Neuronal stem cell (in vitro differentiated cells): ENCODE measurements around the gene METTL9.
"Not testable (repeated sequence)": the region's sequence is repeated elsewhere in the genome, so short reads cannot be mapped to it uniquely, and the experiment has no call there.

Experiments
- DNase-seq: peaks from one replicate; pipeline ENCODE4 v3.0.0-alpha.2; 2013; ENCODE audit warnings: low spot score
- H2AFZ ChIP-seq: one replicate; pipeline ENCODE4 v1.6.1; 2013; ENCODE audit warnings: mild to moderate bottlenecking, low read length, inconsistent platforms
- H2AK5ac ChIP-seq: 2 replicates; pipeline ENCODE4 v1.6.1; 2013; ENCODE audit warnings: low read depth, mild to moderate bottlenecking, inconsistent platforms, low read length, moderate library complexity, mixed read lengths
- H2BK120ac ChIP-seq: 2 replicates; pipeline ENCODE4 v1.6.1; 2013; ENCODE audit warnings: low read depth, mild to moderate bottlenecking, inconsistent platforms, low read length, moderate library complexity, mixed read lengths
- H2BK12ac ChIP-seq: one replicate; pipeline ENCODE4 v1.6.1; 2013; ENCODE audit warnings: low read length, inconsistent platforms
- H2BK15ac ChIP-seq: 2 replicates; pipeline ENCODE4 v1.6.1; 2013; ENCODE audit warnings: mild to moderate bottlenecking, low read length, inconsistent platforms, mixed read lengths
- H2BK5ac ChIP-seq: one replicate; pipeline ENCODE4 v1.6.1; 2013; ENCODE audit warnings: inconsistent platforms, mild to moderate bottlenecking, low read length, moderate library complexity
- H3K14ac ChIP-seq: one replicate; pipeline ENCODE4 v1.6.1; 2013; ENCODE audit warnings: low read length, inconsistent platforms
- H3K18ac ChIP-seq: 2 replicates; pipeline ENCODE4 v1.6.1; 2013; ENCODE audit warnings: low read length, inconsistent platforms
- H3K23ac ChIP-seq: 2 replicates; pipeline ENCODE4 v1.6.1; 2013; ENCODE audit warnings: low read depth, mild to moderate bottlenecking, mixed read lengths, low read length, inconsistent platforms; ENCODE audit not compliant: poor library complexity
- H3K27ac ChIP-seq: replicated peaks from 3 replicates; pipeline ENCODE4 v1.5.1; 2013; ENCODE audit warnings: low read length, inconsistent platforms
- H3K27me3 ChIP-seq, 3 experiments: 2 replicates each; pipeline ENCODE4 v1.6.1; 2013; ENCODE audit warnings: low read length in 3 of 3, mild to moderate bottlenecking in 2 of 3, inconsistent platforms in 1 of 3, low read depth in 1 of 3, mixed read lengths in 1 of 3, moderate library complexity in 1 of 3; ENCODE audit not compliant: control insufficient read depth in 3 of 3, insufficient read depth in 3 of 3
- H3K36me3 ChIP-seq, 2 donors: replicated peaks in 1 of 2; 2 replicates each; pipeline ENCODE4 v1.6.1; 2013; ENCODE audit warnings: low read length in 2 of 2; ENCODE audit not compliant: control insufficient read depth in 2 of 2, insufficient read depth in 2 of 2
- H3K4ac ChIP-seq: 2 replicates; pipeline ENCODE4 v1.6.1; 2013; ENCODE audit warnings: inconsistent platforms, mild to moderate bottlenecking, low read length, moderate library complexity
- H3K4me1 ChIP-seq, 2 donors: 1 replicate in 1 of 2; 2 replicates in 1 of 2; pipeline ENCODE4 v1.6.1; 2013; ENCODE audit warnings: low read length in 2 of 2, low read depth in 1 of 2; ENCODE audit not compliant: control insufficient read depth in 2 of 2, insufficient read depth in 1 of 2
- H3K4me2 ChIP-seq: one replicate; pipeline ENCODE4 v1.6.1; 2013; ENCODE audit warnings: mild to moderate bottlenecking, low read length, inconsistent platforms; ENCODE audit not compliant: insufficient read depth, poor library complexity, severe bottlenecking
- H3K4me3 ChIP-seq, 2 donors: 2 replicates each; pipeline ENCODE4 v1.5.1; 2013; ENCODE audit warnings: low read length in 2 of 2, mild to moderate bottlenecking in 2 of 2, inconsistent platforms in 1 of 2, moderate library complexity in 1 of 2
- H3K79me1 ChIP-seq: one replicate; pipeline ENCODE4 v1.6.1; 2013; ENCODE audit warnings: low read depth, mild to moderate bottlenecking, inconsistent platforms, low read length, moderate library complexity
- H3K9ac ChIP-seq: one replicate; pipeline ENCODE4 v1.6.1; 2013; ENCODE audit warnings: mild to moderate bottlenecking, low read depth, low read length, inconsistent platforms; ENCODE audit not compliant: poor library complexity
- H3K9me3 ChIP-seq, 2 donors: replicated peaks in 1 of 2; 2 replicates each; pipeline versions ENCODE3 to v1.6.1; 2013; ENCODE audit warnings: low read length in 2 of 2, mild to moderate bottlenecking in 2 of 2, inconsistent platforms in 1 of 2, low read depth in 1 of 2, mixed read lengths in 1 of 2, moderate library complexity in 1 of 2; ENCODE audit not compliant: control insufficient read depth in 2 of 2, insufficient read depth in 1 of 2
- H4K8ac ChIP-seq: one replicate; pipeline ENCODE4 v1.6.1; 2013; ENCODE audit warnings: low read depth, mild to moderate bottlenecking, inconsistent platforms, low read length, moderate library complexity
- H4K91ac ChIP-seq: one replicate; pipeline ENCODE4 v1.6.1; 2013; ENCODE audit warnings: low read length, low read depth, mild to moderate bottlenecking, inconsistent platforms; ENCODE audit not compliant: poor library complexity
- WGBS, 2 donors: extraction: QIAGEN DNeasy Blood & Tissue Kit; methylation state at CpG; one replicate each; pipeline ENCODE4 v1.1.7; 2013; ENCODE audit warnings: missing lambda C conversion rate in 2 of 2, mixed read lengths in 1 of 2; ENCODE audit not compliant: insufficient read length in 2 of 2, insufficient replicate concordance in 1 of 2; ENCODE audit errors: extremely low coverage in 2 of 2; 5-methylcytosine and 5-hydroxymethylcytosine counted together

METTL9 gene

DNA sequence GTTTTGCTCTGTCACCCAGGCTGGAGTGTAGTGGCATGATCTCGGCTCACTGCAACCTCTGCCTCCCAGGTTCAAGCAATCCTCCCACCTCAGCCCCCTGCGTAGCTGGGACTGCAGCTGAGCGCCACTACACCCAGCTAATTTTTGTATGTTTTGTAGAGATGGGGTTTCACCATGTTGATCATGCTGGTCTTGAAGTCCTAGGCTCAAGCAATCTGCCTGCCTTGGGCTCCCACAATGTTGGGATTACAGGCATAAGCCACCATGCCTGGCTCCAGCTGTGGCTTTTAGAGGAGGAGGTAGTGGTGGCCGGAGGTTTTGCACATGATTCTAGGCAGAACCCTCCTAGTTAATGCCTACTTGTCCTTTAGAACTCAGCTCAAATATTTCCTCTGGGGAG is 31.9 kb upstream of the METTL9 start:
- not testable (repeated sequence) for H2AK5ac ChIP-seq, H4K91ac ChIP-seq, H3K23ac ChIP-seq, DNase-seq, H3K9me3 ChIP-seq, H3K79me1 ChIP-seq, H3K14ac ChIP-seq, H4K8ac ChIP-seq, H3K27ac ChIP-seq, H3K4ac ChIP-seq, H3K4me1 ChIP-seq, H3K36me3 ChIP-seq, H3K4me2 ChIP-seq, H3K9ac ChIP-seq, H2BK12ac ChIP-seq, H2AFZ ChIP-seq, H2BK15ac ChIP-seq, H2BK120ac ChIP-seq, H3K4me3 ChIP-seq
- Histone ChIP-seq H2BK5ac (peak overlapping the region; percentile 19), H3K18ac (peak overlapping the region; percentile 16), H3K27me3 (peaks cover 0 to 37% (median 0%) of the 10 kb centered on the region in 3 experiments)
- no CpG with 5 or more reads among the region's 4 CpGs for WGBS, 2 donors

DNA sequence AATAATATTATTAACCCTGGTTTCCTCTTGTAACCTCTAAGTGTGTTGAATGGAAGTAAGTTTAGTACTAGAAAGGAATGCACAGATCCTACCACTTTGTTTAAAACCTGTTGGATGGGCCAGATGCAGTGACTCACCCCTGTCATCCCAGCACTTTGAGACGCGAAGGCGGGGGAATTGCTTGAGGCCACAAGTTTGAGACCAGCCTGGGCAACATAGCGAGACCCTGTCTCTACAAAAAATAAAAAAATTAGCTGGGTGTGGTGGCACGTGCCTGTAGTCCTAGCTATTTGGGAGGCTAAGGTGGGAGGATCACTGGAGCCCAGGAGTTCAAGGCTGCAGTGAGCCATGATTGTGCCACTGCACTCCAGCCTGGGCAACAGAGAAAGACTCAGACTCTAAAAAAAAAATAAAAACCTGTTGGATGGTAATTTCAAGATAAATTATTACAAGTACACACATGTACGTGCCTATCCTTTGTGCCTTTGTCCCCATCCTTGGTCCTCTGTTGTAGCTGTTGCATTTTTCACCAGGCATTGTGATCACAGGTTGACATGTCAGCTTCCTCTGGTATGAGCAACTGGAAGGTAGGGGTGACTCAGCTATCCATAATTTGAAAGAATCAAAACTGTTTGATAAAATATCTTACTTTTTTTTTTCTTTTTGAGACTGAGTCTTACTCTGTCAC is 30.7 kb upstream of the METTL9 start:
- H3K4me1 ChIP-seq: peaks cover 0 to 2% of the 10 kb centered on the region in 2 donors
- no peak overlapping the region for H3K18ac ChIP-seq
- H3K4ac ChIP-seq: no peak overlapping the region
- no peaks in the 10 kb centered on the region for H3K36me3 ChIP-seq
- no peaks in the 10 kb centered on the region for H3K79me1 ChIP-seq
- no peak overlapping the region for H2BK15ac ChIP-seq
- no peak for DNase-seq
- no CpG with 5 or more reads among the region's 6 CpGs for WGBS, 2 donors
- no peak overlapping the region for H2AFZ ChIP-seq
- H4K8ac ChIP-seq: no peak overlapping the region
- peaks cover 0 to 28% (median 0%) of the 10 kb centered on the region in 3 experiments for H3K27me3 ChIP-seq
- no peak overlapping the region for H3K27ac ChIP-seq
- no peak overlapping the region for H2BK12ac ChIP-seq
- H2BK5ac ChIP-seq: no peak overlapping the region
- no peaks in the 10 kb centered on the region for H3K9me3 ChIP-seq
- no peak overlapping the region for H2AK5ac ChIP-seq
- H3K4me2 ChIP-seq: no peak overlapping the region
- H3K4me3 ChIP-seq: no peak overlapping the region
- no peak overlapping the region for H3K9ac ChIP-seq
- H3K14ac ChIP-seq: no peak overlapping the region
- no peak overlapping the region for H3K23ac ChIP-seq
- no peak overlapping the region for H4K91ac ChIP-seq
- H2BK120ac ChIP-seq: no peak overlapping the region

DNA sequence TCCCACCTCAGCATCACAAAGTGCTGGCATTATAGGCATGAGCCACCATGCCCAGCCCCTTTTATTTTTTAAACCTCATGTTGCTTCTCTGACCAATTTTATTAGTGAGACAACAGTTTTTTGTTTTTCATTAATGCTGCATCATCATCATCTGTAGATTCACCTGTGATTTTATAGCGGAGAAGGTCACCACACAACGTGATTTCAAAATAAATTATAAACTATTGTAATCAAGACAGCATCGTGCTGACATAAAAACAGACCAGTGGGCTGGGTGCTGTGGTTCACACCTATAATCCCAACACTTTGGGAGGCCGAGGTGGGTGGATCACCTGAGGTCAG is 28.7 kb upstream of the METTL9 start:
- Histone ChIP-seq H3K23ac (no peak overlapping the region), H2BK5ac (no peak overlapping the region), H3K9me3 (no peaks in the 10 kb centered on the region), H2AK5ac (no peak overlapping the region), H2BK12ac (no peak overlapping the region), H2AFZ (no peak overlapping the region), H2BK15ac (no peak overlapping the region), H3K4me2 (no peak overlapping the region), H3K27ac (no peak overlapping the region), H3K9ac (no peak overlapping the region), H3K18ac (no peak overlapping the region), H3K14ac (no peak overlapping the region), H3K4me3 (no peak overlapping the region), H3K36me3 (no peaks in the 10 kb centered on the region), H3K79me1 (no peaks in the 10 kb centered on the region), H3K27me3 (peaks cover 0 to 17% (median 0%) of the 10 kb centered on the region in 3 experiments), H3K4me1 (peaks cover 0 to 2% of the 10 kb centered on the region in 2 donors), H3K4ac (no peak overlapping the region), H4K8ac (no peak overlapping the region), H4K91ac (no peak overlapping the region), H2BK120ac (no peak overlapping the region)
- no peak for DNase-seq
- WGBS, 2 donors: no CpG with 5 or more reads among the region's 4 CpGs

DNA sequence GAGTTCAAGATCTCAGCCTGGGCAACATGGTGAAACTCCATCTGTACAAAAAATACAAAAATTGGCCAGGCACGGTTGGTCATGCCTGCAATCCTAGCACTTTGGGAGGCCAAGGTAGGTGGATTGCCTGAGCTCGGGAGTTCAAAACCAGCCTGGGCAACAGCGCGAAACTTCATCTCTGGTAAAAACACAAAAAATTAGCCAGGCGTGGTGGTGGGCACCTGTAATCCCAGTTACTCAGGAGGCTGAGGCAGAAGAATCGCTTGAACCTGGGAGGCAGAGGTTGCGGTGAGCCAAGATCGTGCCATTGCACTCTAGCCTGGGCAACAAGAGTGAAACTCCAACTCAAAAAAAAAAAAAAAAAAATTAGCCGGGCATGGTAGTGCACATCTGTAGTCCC is 25.9 kb upstream of the METTL9 start:
- H3K18ac ChIP-seq, H4K91ac ChIP-seq, H2BK15ac ChIP-seq, H3K4ac ChIP-seq, H2AFZ ChIP-seq, H3K4me2 ChIP-seq, H3K9me3 ChIP-seq, H2AK5ac ChIP-seq, H3K4me1 ChIP-seq, H3K36me3 ChIP-seq, H2BK120ac ChIP-seq, H2BK5ac ChIP-seq, H3K23ac ChIP-seq, H4K8ac ChIP-seq, H3K4me3 ChIP-seq, DNase-seq, H3K9ac ChIP-seq, H3K14ac ChIP-seq, H3K27ac ChIP-seq, H3K79me1 ChIP-seq, H2BK12ac ChIP-seq: not testable (repeated sequence)
- peaks cover 0 to 10% (median 2%) of the 10 kb centered on the region in 3 experiments for H3K27me3 ChIP-seq
- no CpG with 5 or more reads among the region's 9 CpGs for WGBS, 2 donors
